Measurements from ENCODE around the gene PAQR9.
A peak's percentile ranks its signal among the peaks of the same experiment; 100 is the strongest.

The PAQR9 gene

DNA sequence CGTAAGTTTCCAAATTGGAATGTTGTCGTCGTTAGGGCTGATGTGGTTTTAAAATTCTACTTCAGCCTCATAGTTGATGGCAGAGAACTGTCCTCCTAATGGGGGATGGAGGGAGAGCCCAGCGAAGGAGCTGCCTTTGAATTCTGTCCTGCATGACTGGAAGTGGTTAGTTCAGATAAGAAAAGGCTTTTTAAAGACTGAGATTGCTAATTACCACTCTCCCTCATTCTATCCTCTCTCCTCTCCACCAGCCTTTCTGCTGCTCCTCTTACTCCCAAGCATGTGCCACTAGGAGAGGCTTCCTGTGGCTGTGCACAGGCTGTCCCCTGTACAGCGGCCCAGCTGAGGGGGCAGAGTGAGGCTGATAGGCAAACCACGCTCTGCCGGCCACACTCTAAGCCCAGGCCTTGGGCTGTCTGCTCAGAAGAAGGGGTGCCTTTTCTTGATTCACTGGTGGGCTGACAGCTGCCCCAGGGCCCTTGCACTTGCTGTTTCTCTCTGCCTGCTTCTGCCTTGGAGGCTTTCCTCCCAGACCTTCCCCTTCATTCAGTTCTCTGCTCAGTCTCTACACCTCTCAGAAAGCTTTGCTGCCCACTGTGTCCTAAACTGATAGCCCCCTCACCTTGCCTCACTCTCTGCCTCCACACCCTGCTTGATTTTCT lies 8.7 kb upstream of the PAQR9 start:
- H3K9ac ChIP-seq (ENCODE audit: low read depth, low read length) = no peak overlapping the region
- no peaks in the 10 kb centered on the region for H3K36me3 ChIP-seq (ENCODE audit: insufficient read depth, low read length)

DNA sequence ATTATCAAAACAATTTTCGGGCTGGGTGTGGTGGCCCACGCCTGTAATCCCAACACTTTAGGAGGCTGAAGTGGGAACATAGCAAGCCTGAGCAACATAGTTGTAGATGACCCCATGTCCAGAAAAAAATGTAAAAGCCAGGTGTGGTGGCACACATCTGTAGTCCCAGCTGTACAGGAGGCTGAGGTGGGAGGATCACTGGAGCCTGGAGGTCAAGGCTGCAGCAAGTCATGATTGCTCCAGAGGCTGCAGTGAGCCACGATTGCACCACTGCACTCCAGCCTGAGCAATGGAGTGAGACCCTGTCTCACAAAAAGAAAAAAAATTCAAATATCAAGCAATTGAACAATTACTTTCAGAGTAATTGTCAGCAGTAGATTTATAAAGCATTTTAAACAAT lies 8.0 kb upstream of the PAQR9 start:
- Histone ChIP-seq H3K9me3 (ENCODE audit: control insufficient read depth, insufficient read depth, low read length) (no peaks in the 10 kb centered on the region), H3K4me1 (ENCODE audit: insufficient read depth, low read length) (no peaks in the 10 kb centered on the region), H3K36me3 (ENCODE audit: insufficient read depth, low read length) (no peaks in the 10 kb centered on the region), H3K9ac (ENCODE audit: low read depth, low read length) (no peak overlapping the region)

More for the DNA sequence above, 8.7 kb upstream of the PAQR9 start:
- Histone ChIP-seq H3K4me1 (ENCODE audit: insufficient read depth, low read length) (peaks cover 4% of the 10 kb centered on the region; the same call in 1 of the 2 replicates), H3K9me3 (ENCODE audit: control insufficient read depth, insufficient read depth, low read length) (no peaks in the 10 kb centered on the region)

DNA sequence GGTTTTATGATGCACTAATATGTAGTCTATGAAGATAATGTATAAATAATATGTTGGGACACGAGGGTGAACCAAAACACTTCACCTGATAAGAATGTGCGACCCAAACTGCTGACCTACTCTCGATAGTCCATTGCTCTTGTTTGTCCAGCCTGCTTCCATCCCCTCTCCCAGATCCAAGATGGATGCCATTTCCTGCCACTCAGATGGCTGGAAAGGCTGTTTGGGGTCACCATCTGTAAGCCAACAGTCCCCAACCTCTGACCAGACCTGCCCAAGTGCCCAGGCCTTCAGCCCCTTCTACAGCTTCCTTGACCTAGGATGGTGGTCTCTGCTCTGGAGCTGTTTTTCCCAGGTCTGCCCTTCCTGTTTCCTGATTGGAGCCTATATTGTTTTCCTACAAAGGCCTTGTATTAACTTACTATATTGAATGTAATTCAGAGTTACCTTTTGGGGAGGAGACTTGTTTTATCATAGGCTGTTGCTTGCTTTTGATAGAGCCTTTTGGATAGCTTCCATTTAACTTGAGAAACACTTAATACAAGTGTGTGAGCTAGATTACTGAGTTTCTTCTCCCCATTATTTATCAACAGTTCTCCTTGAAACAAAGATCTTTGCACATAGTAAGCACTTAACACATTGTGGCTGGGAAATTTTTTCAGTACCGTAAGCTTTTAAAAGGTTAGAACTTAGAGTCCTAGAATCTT lies 5.0 kb upstream of the PAQR9 start:
- H3K36me3 ChIP-seq (ENCODE audit: insufficient read depth, low read length) = no peaks in the 10 kb centered on the region
- no peak overlapping the region for H3K9ac ChIP-seq (ENCODE audit: low read depth, low read length)
- no peaks in the 10 kb centered on the region for H3K9me3 ChIP-seq (ENCODE audit: control insufficient read depth, insufficient read depth, low read length)
- H3K4me1 ChIP-seq (ENCODE audit: insufficient read depth, low read length) = no peaks in the 10 kb centered on the region

DNA sequence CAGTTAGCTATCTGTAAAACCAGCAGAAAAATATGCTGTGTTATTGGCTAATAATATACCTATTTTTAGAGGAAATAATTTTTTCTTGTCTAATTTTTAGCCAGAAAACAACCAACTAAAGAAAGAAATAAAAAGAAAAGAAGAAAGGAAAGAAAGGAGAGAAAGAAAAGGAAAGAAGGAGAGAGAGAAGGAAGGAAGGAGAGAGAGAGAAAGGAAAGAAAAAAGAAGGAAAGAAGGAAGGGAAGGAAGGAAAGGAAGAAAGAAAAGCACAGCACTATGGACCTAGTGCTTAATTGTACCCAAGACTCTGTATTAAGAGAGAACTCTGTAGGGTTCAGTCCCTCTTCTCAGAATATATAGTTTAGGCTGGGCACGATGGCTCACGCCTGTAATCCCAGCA lies 3.3 kb upstream of the PAQR9 start:
- H3K4me1 ChIP-seq (ENCODE audit: insufficient read depth, low read length) = no peaks in the 10 kb centered on the region
- no peak overlapping the region for H3K9ac ChIP-seq (ENCODE audit: low read depth, low read length)
- H3K36me3 ChIP-seq (ENCODE audit: insufficient read depth, low read length) = no peaks in the 10 kb centered on the region
- no peaks in the 10 kb centered on the region for H3K9me3 ChIP-seq (ENCODE audit: control insufficient read depth, insufficient read depth, low read length)

DNA sequence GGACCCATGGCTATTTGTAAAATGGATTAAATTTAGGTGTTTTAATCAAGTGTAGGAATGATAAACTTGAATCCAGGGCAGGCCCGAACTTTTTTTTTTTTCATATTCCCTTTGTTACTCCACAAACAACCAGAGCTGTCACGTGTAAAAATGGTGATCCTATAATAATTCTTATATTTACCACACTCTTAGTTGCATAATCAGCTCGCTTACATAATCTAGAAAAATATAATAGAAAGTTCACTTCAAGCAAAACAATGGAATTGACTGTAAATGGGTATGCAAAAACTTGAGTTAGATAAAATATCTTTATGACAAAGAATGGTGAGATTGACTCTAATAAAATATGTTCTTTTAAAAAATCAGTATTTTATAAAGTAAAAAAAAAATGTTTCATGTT lies 2.1 kb upstream of the PAQR9 start:
- H3K9me3 ChIP-seq (ENCODE audit: control insufficient read depth, insufficient read depth, low read length) = no peaks in the 10 kb centered on the region
- H3K4me1 ChIP-seq (ENCODE audit: insufficient read depth, low read length) = no peaks in the 10 kb centered on the region
- H3K36me3 ChIP-seq (ENCODE audit: insufficient read depth, low read length) = no peaks in the 10 kb centered on the region
- H3K9ac ChIP-seq (ENCODE audit: low read depth, low read length) = no peak overlapping the region

DNA sequence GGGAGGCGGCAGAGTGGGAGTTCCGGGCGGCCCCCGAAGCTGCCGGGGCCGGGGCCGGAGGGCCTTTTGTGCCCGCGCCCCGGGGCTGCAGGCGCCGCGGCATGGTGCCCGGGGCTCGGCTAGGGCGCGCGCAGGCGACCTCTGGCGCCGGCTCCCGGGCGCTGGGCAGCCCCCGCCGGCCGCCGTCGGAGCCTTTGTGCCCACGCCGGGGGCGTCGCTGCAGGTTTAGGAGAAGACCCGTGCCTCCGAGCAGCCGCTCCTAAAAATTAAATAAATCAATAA lies 299 bp downstream of the PAQR9 start:
- Histone ChIP-seq H3K9ac (ENCODE audit: low read depth, low read length) (peak overlapping the region; percentile 52), H3K36me3 (ENCODE audit: insufficient read depth, low read length) (no peaks in the 10 kb centered on the region), H3K9me3 (ENCODE audit: control insufficient read depth, insufficient read depth, low read length) (no peaks in the 10 kb centered on the region), H3K4me1 (ENCODE audit: insufficient read depth, low read length) (no peaks in the 10 kb centered on the region)

DNA sequence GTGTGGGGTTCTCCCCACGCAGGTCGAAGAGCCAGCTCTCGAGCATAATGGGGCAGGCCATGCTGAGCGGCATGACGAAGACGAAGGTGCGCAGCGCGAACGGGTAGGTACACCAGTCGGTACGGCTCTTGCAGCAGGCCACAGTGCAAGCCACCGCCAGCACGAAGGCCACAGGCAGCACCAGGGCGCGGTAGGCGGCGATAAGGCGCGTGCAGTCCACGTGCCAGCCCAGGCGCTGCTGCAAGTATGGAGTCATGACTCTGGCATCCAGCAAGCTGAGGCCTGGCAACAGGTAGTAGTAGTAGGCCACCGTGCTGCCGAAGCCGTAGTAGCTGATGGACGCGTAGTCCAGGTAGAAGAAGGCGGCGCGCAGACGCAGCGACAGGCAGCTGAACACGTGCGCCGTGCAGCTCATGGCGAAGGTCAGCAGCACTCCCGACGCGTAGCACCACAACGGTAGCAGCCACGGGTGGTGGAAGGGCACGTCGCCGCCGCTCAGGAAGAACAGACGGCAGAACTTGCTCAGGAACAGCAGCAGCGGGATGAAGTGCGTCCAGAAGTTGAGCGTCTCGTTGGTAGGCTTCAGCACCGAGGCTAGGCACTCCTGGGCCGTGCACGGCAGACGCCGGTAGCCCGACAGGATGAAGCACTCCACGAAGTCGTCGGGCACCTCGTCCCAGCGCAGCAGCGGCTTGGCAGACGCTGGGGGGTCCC lies 797 bp downstream of the PAQR9 start:
- Histone ChIP-seq H3K9ac (ENCODE audit: low read depth, low read length) (peak overlapping the region; percentile 52), H3K9me3 (ENCODE audit: control insufficient read depth, insufficient read depth, low read length) (no peaks in the 10 kb centered on the region), H3K4me1 (ENCODE audit: insufficient read depth, low read length) (no peaks in the 10 kb centered on the region), H3K36me3 (ENCODE audit: insufficient read depth, low read length) (no peaks in the 10 kb centered on the region)

DNA sequence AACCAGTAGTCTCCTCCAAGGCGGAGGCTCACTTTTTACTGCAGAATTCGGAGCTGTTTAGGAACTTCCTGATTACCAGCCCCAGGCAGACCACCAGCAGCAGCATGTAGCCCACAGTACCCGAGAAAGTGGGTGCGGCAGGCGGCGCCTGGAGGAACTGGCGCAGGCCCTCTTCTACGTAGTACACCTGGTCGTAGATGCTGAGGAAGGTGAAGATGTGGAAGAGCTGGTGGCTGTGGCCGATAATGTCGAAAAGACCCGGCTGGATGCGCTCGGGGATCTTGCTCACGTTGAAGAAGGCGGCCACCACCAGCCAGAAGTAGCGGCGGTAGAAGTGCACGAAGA lies 1.3 kb downstream of the PAQR9 start:
- Histone ChIP-seq H3K9me3 (ENCODE audit: control insufficient read depth, insufficient read depth, low read length) (no peaks in the 10 kb centered on the region), H3K4me1 (ENCODE audit: insufficient read depth, low read length) (no peaks in the 10 kb centered on the region), H3K36me3 (ENCODE audit: insufficient read depth, low read length) (no peaks in the 10 kb centered on the region), H3K9ac (ENCODE audit: low read depth, low read length) (no peak overlapping the region)

DNA sequence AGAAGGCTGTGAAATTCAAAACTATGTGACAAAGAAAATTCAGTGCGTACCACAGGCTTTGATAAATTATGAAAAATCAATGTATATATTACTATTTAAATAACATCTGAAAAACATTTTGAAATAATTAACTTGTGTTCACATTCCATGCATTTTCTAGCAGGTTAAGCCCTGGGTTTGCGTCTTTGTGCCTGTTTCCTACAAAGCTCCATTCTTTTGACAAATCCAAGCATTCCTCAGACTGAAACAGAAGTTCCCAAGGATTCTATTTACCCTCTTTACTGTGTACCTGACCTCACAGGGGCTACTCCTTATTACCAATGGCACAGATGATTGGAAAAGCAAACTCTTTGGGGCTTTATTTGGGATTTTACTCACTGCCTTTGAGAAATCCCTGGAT lies 1.9 kb downstream of the PAQR9 start:
- no peaks in the 10 kb centered on the region for H3K36me3 ChIP-seq (ENCODE audit: insufficient read depth, low read length)
- H3K4me1 ChIP-seq (ENCODE audit: insufficient read depth, low read length) = no peaks in the 10 kb centered on the region; the same call in 1 of the 2 replicates
- H3K9ac ChIP-seq (ENCODE audit: low read depth, low read length) = no peak overlapping the region
- no peaks in the 10 kb centered on the region for H3K9me3 ChIP-seq (ENCODE audit: control insufficient read depth, insufficient read depth, low read length)

DNA sequence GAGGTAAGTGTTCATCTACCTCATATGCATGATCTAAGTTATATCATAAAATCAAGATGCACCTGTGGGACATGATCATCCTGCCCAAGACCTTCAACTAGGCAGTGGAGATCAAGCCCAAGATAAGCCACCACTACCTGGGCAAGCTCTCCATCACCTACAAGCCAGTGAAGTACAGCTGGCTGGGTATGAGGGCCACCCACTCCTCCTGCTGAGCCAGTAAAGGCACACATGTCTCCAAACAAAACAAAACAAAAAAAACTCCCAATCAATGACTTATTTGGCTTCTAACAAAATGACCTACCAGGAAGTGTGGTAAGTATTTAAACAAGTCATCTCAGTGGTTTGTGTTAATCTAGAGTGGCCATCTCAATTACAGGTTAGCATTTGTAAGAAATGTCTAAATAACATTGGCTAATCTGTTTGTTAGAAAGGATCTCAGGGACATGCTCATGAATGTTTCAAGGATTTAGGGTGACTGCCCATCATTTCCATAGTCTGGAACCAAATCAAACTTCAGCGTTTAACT lies 3.1 kb downstream of the PAQR9 start:
- no peaks in the 10 kb centered on the region for H3K36me3 ChIP-seq (ENCODE audit: insufficient read depth, low read length)
- H3K9me3 ChIP-seq (ENCODE audit: control insufficient read depth, insufficient read depth, low read length) = no peaks in the 10 kb centered on the region
- H3K4me1 ChIP-seq (ENCODE audit: insufficient read depth, low read length) = peaks cover 5% of the 10 kb centered on the region; the same call in 1 of the 2 replicates
- H3K9ac ChIP-seq (ENCODE audit: low read depth, low read length) = no peak overlapping the region

DNA sequence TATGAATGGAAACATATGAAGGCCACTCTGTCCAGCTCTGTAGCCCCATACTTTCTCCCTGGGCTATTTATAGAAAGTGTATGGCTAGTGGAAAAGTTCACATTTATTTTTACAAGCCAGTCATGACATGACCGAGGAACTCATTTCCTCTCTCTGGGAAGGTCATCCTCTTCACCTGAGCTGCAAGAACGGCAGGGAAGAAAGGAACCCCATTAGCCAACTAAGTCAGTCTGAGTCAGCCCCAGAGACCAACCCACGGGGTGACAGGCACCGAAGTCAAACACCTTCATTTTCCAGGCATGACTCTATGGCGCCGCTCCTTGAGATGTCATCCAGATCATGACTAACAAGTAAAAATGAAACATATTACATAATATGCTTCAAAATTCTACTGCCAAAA lies 4.8 kb downstream of the PAQR9 start:
- H3K9ac ChIP-seq (ENCODE audit: low read depth, low read length) = no peak overlapping the region

DNA sequence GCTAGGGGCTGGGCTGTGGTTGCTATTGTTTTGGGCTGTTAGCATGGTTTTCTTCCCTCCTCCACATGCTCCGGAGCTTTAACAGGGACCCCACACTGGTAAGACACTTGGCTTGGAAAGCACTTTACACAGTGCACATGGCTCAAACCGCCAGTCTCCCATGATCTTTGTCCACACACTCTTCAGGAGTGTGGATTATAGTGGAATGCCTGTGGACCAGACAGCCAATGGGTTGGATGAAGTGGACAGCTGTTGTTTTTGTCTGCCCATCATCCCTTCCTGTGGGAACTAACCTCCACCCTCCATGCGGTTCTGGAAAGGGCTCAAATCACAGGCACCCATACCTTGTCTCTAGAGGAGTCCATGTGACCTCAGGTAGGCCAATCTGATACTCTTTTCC lies 10.0 kb downstream of the PAQR9 start:
- Histone ChIP-seq H3K36me3 (ENCODE audit: insufficient read depth, low read length) (no peaks in the 10 kb centered on the region), H3K9ac (ENCODE audit: low read depth, low read length) (no peak overlapping the region), H3K4me1 (ENCODE audit: insufficient read depth, low read length) (peaks cover 27% of the 10 kb centered on the region), H3K9me3 (ENCODE audit: control insufficient read depth, insufficient read depth, low read length) (no peaks in the 10 kb centered on the region)

More for the DNA sequence above, 4.8 kb downstream of the PAQR9 start:
- H3K9me3 ChIP-seq (ENCODE audit: control insufficient read depth, insufficient read depth, low read length) = no peaks in the 10 kb centered on the region
- peaks cover 5% of the 10 kb centered on the region; the same call in 1 of the 2 replicates for H3K4me1 ChIP-seq (ENCODE audit: insufficient read depth, low read length)
- no peaks in the 10 kb centered on the region for H3K36me3 ChIP-seq (ENCODE audit: insufficient read depth, low read length)

DNA sequence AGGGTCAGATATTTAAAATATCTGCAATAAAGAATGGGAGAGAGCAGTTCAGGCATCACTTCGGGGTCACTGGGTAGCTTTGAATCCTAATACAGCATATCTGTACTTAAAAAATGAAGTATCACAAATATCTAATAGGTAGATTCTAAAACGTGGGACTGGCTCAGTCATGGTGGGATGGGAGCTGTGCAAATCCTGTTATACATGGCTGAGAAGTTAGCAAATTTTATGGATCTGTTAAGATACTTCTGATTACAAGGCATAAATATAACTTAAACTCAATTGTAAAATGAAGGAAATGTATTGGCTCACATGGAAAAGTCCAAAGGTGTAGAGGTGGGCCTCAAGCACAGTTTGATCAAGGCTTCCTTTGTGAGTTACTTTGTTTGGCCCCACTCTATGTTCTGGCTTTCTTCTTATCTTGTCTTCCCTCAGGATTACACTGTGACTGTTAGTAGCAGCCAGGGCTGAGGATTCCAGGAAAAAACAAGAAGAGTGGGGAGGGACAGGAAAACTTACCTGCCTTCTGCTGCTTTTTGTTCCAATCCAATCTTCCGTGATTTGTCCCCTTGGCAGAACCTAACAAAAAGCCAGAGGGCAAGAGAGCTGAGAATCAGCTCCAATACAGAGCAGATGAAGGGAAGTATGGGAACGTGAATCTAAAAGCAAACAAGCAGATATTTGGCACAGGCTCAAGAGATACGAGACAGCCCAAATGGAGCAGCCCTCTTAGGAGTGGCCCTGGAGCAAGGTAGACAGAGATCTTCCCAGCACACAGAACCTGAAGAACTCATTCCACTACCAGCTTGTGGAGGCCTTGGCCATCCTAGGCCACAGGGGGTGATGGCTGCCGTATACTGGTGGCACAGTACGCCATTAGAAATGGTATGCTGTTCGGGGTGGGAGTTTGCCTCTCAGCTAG lies 10.9 kb downstream of the PAQR9 start:
- Histone ChIP-seq H3K9ac (ENCODE audit: low read depth, low read length) (no peak overlapping the region), H3K36me3 (ENCODE audit: insufficient read depth, low read length) (no peaks in the 10 kb centered on the region), H3K4me1 (ENCODE audit: insufficient read depth, low read length) (peaks cover 34% of the 10 kb centered on the region), H3K9me3 (ENCODE audit: control insufficient read depth, insufficient read depth, low read length) (no peaks in the 10 kb centered on the region)

DNA sequence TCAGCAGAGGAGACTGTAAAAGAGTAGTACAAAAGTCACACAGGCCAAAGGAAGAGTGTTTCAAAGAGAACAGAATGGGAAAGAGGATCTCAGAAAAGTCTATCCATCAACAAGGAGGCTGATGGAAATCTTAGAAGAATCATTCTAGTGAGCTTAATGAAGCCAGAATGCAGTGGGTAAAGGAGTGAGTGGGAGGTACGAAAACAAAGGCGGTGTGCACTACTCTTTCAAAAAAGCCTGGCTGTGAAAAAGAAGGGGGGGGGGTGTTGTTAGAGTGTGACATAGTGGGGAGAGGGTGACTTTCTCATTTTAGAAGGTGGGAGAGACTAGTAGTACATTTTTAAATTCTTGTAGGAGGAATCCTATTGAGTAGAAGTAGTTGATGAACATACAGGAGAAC lies 11.7 kb downstream of the PAQR9 start:
- Histone ChIP-seq H3K36me3 (ENCODE audit: insufficient read depth, low read length) (no peaks in the 10 kb centered on the region), H3K9me3 (ENCODE audit: control insufficient read depth, insufficient read depth, low read length) (no peaks in the 10 kb centered on the region), H3K4me1 (ENCODE audit: insufficient read depth, low read length) (peaks cover 34% of the 10 kb centered on the region), H3K9ac (ENCODE audit: low read depth, low read length) (no peak overlapping the region)
